T follicular helper cell (primary cell): ENCODE results near the gene RET.

Experiments
- DNase-seq: peaks from one replicate; pipeline ENCODE4 v3.0.0-alpha.2; 2020; ENCODE audit warnings: low read depth

The RET gene

GRCh38 chr10:43170491-43170890, 93.6 kb downstream of the RET start:
- no peak for DNase-seq

- no peak for DNase-seq
Measured at GRCh38 chr10:43172645-43173044, 95.8 kb downstream of the RET start.

GRCh38 chr10:43173120-43173519, 96.3 kb downstream of the RET start:
- DNase-seq, result no peak

- DNase-seq, result no peak
Measured at GRCh38 chr10:43174969-43175368, 98.1 kb downstream of the RET start.

- no peak for DNase-seq
Measured at GRCh38 chr10:43176271-43176670, 99.4 kb downstream of the RET start.

GRCh38 chr10:43177595-43177994, 100.7 kb downstream of the RET start:
- DNase-seq, result no peak
